AG09319 (cell line): ENCODE data around the gene RMND1.
"Not testable (repeated sequence)": the region's sequence is repeated elsewhere in the genome, so short reads cannot be mapped to it uniquely, and the experiment has no call there.

ENCODE experiments used
- DNase-seq: peaks from one replicate; pipeline ENCODE4 v3.0.0-alpha.2; 2010; ENCODE audit warnings: low read depth; ENCODE audit errors: extremely low read depth
- CTCF ChIP-seq: IDR thresholded peaks from 2 replicates; pipeline ENCODE4 v1.5.1; 2011; ENCODE audit warnings: low read depth, mild to moderate bottlenecking, inconsistent platforms, low read length, moderate library complexity

Gene RMND1

DNA sequence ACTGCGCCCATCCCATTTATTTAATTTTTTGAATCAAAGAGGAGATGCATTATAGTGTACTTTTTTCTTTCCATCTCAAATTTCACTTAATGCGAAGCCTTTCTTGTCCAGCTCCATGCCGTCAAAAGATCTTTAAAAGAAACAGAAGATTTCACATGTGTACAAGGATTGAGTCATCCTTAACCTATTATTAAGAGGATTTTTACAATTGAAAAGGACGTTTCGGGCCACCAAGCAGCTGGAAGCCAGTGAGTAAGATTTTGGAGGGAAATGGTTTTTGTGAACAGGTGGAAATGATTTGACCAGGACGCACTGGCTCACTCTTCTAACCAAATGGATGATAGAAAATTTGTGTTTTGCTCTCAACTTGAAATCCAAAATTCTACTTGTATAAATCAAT is 26.7 kb upstream of the RMND1 start:
- DNase-seq: peak; percentile 25
- TF ChIP-seq CTCF: no peak

DNA sequence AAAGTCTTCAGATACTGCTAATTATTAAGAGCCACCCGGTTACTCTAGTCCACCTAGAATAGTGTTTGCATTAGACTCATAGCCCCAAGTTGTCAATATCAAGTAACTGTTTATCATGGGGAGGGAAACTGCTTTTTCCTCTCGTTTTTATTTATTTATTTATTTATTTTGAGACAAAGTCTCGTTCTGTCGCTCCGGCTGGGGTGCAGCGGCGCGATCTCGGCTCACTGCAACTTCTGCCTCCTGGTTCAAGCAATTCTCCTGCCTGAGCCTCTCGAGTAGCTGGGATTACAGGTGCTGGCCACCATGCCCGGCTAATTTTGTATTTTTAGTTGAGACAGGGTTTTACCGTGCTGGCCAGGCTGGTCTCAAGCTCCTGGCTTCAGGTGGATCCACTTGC is 25.8 kb upstream of the RMND1 start:
- no peak for TF ChIP-seq CTCF
- no peak for DNase-seq

GRCh38 chr6:151475653-151476523 is 24.0 kb upstream of the RMND1 start:
- peak; percentile 68 for TF ChIP-seq CTCF
- DNase-seq: no peak

GRCh38 chr6:151464702-151465101 is 12.8 kb upstream of the RMND1 start:
- no peak for TF ChIP-seq CTCF
- no peak for DNase-seq

DNA sequence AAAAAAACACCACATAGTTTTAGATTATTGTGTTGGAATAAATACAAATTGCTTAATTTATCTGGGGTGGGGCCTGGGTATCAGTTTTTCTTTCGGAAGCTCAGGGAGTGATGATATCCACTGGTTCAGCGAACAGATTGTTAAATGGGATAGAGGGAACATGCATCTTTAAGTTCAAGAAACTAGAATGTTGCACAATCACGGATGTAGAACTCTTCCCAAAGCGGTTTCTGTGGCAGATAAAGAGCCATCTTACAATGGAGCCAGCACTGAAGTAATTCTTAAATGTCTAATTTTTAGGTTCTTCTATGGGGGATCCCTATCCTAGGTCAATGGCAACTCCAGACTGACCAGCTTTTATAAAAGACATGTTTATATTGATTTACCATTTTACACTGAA is 9.7 kb upstream of the RMND1 start:
- TF ChIP-seq CTCF: no peak
- DNase-seq: no peak

DNA sequence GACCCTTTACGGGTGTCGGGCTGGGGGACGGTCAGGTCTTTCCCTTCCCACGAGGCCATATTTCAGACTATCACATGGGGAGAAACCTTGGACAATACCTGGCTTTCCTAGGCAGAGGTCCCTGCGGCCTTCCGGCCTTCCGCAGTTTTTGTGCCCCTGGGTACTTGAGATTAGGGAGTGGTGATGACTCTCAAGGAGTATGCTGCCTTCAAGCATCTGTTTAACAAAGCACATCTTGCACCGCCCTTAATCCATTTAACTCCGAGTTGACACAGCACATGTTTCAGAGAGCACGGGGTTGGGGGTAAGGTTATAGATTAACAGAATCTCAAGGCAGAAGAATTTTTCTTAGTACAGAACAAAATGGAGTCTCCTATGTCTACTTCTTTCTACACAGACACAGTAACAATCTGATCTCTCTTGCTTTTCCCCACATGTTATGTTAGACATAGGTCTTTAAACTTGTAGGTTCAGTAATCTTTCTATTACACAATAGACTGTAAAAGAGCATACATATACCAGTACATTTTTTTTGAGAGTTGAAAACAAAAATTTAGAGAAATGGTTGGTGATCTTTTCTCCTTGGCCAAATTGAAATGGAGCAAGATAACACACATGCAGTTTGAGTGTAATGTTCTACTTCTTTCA is 3.9 kb upstream of the RMND1 start:
- DNase-seq: not testable (repeated sequence)

DNA sequence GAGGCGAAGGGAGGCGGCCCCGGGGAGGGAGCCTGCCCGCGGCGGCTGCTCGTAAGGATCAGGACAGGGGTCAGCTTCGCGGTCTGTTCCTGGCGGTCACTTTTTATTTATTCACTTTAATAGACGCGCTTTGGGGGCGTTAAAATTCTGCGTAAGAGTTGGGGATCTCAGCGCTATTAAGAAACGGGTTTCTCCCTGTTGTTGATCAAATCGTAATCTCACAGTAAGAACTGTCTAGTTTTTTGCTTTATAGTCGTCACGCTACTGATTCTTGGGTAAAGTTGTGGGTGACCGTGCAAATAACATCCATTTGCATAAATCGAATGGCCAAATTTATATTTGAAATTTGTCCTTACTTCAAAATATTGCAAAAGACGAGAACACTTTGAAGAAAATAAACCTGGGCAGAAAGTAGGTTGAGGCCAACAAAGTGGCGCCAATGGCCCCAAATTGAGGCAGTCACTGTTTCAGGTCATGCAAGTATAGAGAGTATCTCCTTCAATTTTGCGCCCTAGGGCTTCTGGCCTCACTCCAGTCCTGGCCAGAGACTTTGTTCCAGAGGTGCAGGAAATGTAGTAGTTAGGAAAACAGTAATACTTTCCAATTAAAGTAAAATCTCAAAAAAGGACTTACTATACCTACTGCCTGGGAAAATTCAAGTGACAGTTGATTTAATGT is 963 bp upstream of the RMND1 start:
- DNase-seq: no peak
- no peak for TF ChIP-seq CTCF
